ENCODE data around the gene TMEM233.
"Not testable (repeated sequence)": the region's sequence is repeated elsewhere in the genome, so short reads cannot be mapped to it uniquely, and the experiment has no call there.

TMEM233 gene

GRCh38 chr12:119613319-119613936, 19.9 kb downstream of the TMEM233 start:
- DNase-seq: no peak

DNA sequence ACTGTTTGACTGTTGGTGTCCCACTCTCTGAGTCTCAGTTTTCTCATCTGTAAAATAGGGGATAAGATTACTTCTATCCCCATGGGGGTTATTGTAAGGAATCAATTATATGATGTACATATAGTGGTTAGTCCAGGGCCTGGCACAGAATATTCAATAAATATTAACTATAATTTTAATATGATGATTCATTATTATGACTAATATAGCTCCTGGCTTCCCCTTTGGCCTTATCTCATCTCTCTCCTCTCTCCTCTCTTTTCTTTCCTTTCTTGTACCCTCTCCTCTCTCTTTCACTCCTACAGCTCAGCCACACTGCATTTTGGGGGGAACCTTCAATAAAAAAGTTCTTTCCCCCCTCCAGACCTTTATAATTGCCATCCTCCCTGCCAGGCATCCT, 21.1 kb downstream of the TMEM233 start:
- DNase-seq: no peak

DNA sequence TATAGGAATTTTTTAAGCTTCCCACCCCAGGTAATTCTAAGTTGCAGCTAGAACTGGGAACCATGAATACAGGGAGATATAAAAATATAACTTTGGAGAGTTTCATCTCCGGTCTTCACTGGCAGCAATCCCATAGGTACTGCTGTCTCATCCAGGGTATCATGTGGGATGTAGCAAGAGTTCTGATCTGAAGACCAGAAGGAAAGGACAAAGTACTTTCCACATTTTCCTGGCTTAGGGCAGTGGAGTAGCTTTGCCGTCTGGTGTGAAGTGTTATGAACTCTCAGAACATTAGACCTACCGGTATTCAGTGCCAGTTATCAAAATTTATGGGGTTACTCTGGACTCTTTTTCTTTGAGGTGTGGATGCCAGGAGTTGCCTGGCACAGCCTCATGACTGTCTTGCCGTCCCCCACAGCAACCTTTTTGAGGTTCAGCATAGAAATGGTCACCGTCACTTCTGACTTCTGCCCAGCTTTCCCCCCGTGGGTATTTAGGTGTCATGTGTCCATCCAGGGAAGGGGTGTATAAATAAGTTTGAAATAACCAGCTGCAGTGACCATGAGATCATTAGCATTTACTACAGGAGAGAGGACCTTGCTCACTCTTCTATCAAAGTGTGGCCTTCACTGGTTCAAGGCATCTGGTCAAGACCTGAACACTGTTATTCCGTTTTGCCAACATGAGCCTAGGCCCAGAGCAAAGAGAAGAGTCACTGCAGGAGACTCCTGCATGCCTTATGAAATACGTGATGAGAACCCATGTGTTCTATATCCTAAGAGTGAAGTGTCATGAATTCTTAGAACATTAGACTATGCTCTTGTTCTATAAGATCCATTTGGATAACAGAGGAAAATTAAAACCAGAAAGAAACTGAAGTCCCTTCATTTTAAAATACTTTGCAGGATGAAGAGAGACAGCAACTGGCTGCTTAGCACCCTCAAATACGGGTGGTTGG, 22.2 kb downstream of the TMEM233 start:
- no peak for DNase-seq

DNA sequence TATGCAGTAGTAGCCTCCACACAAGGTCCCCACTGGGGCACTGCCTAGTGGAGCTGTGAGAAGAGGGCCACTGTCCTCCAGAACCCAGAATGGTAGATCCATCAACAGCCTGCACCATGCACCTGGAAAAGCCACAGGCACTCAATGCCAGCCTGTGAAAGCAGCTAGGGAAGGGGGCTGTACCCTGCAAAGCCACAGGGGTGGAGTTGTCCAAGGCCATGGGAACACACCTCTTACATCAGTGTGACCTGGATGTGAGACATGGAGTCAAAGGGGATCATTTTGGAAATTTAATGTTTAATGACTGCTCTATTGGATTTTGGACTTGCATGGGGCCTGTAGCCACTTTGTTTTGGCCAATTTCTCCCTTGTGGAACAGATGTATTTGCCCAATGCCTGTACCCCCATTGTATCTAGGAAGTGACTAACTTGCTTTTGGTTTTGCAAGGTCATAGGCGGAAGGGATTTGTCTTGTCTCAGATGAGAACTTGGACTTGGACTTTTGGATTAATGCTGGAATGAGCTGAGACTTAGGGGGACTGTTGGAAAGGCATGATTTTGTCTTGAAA, 24.8 kb downstream of the TMEM233 start:
- not testable (repeated sequence) for DNase-seq

GRCh38 chr12:119620490-119620889, 26.9 kb downstream of the TMEM233 start:
- DNase-seq: no peak

DNA sequence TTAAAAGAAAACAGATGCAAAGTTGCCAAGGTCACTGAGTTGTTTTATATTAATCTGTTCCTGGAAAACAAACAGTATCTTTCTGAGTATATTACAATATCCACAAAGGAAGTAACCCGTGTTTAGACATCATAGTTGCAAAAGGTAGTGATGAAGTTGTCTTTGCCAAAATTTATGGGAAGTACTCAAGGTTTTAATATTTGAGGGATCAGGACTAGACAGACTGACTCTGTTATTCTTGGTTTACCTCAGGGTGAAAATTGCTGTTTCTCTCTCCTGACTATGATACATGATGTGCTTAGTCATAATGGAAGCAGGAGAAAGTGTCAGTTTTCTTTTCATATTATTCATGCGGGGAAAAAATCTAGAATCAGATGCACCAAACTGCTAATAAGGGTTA, 28.3 kb downstream of the TMEM233 start:
- no peak for DNase-seq

DNA sequence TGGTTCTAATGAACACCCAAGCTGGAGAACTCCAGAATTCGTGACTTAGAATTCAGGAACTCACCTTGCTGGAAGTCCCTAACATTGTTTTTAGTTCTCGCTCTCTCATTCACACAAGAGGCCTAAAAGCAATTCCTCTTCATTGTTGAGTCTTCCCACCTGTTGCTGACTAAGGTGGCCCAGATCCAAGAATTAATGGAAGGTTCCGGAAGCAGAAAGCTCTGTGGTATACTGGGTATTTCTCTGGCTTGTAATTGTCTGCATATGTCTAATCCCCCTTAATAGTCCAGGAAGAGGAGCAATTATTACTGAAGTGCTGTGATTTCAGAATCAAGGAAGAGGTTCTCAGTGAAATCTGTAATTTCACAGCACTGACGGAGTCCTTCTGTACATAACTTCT, 31.4 kb downstream of the TMEM233 start:
- DNase-seq: no peak

- DNase-seq: no peak
Observed at GRCh38 chr12:119627019-119627643, 33.6 kb downstream of the TMEM233 start.

DNA sequence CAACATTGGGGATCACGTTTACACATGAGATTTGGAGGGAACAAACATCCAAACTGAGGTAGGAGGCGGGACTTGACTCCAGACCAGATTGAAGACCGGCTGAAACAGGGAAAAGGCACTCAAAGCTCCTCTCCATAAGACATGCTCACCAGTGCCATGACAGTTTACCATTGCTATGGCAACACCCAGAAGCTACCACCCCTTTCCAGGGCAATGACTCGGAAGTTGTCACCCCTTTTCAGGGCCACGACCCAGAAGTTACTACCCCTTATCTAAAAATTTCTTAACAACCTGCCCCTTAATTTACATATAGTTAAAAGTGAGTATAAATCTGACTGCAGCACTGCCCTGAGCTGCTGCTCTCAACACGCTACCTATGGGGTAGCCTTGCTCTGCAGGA, 34.1 kb downstream of the TMEM233 start:
- no peak for DNase-seq

GRCh38 chr12:119630223-119630780, 36.7 kb downstream of the TMEM233 start:
- DNase-seq: no peak

DNA sequence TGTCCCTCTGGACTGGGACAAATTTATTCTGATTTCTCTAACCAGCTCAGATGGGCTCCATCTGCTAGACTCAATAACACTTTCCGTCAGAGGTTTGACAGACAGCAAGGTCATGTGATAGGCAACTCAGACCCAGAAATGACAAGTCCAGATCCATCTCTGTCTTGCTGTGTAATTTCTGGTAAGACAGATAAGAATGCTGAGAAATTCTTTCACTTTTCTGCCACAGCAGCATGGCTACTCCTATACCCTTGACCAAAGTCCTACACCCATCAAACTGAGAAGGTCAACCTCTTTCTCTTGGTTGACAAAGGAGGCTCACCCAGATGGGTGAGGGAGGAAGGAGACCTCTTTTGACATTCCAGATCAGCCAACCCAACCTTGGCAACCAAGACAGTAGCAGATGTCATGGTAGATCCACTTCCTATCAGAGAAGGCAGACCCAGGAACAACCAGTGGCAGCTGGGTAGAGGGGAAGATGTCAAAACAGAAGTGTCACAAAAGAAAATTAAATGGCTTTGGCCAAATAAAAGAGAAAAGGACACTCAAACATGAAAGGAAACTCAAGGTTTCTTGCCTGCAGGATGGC, 37.5 kb downstream of the TMEM233 start:
- no peak for DNase-seq

GRCh38 chr12:119631930-119632678, 38.5 kb downstream of the TMEM233 start:
- DNase-seq: no peak

- no peak for DNase-seq
Observed at GRCh38 chr12:119634743-119635142, 41.2 kb downstream of the TMEM233 start.

- no peak for DNase-seq
Observed at GRCh38 chr12:119642986-119643385, 49.4 kb downstream of the TMEM233 start.

DNA sequence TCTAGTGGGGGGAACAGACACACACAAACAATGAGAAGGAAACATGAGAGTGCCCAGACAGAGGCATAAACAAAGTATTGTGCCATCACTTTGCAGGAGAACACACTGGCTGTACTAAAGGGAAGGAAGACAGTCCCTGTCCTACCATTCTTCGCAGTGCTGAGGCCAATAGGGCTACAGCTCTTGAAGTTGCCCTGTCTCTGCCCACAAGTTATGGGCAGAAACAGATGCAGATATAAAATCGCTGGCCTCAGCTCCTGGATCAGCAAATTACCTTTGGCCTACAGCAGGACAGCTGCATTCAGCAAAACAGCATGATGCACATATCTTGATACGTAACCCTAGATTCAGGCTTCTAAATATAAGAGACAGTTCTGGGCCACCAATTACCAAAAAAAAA, 51.4 kb downstream of the TMEM233 start:
- DNase-seq: no peak

DNA sequence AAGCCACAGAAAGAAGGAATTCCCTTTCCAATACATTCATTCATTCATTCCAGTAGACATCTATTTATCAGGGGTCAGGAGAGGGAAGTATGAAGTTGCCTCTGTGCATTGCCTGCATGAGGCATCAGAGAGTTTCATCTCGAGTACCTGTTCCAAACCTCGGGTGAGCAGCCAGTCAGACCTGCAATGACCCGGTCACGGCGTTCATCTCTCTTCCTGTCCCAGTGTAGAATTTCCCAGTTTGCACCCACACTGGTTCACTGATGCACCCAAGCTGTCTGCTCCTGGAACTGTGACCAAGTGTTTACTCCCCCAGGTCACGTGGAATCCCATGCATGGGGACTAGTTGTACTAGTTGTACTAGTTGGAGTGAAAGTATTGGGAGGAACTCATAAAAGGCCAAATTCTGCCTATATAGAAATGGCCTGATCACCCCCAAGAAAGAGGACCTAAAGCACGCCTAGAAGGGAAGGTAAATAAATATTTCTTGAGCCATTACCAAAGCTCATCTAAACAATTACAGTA, 52.0 kb downstream of the TMEM233 start:
- no peak for DNase-seq

DNA sequence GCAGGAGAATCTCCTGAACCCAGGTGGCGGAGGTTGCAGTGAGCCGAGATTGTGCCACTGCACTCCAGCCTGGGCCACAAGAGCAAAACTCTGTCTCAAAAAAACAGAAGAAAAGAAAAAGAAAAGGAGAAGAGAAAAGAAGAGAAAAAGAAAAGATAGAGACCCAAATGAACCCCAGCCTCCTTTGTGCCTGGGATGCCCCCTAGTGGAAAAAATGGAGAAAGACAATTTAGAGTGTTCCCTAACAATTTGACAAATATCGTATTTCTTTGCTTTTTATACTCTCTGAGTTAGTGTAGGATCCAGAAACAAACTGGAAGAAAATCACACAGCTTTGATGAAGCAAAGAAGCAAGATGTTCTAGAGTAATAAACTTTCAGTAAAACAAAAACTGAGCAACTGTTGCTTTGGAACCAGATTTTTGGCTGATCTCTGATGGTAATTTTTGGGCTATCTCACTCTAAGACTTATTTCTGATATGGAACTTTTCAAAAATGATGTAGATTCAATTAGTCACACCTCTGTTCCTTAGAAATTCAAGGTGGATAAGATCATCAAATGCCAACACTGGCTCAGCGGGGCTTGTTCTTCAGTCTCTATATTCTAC, 55.7 kb downstream of the TMEM233 start:
- no peak for DNase-seq

- DNase-seq: no peak
Observed at GRCh38 chr12:119652665-119653064, 59.1 kb downstream of the TMEM233 start.

- not testable (repeated sequence) for DNase-seq
Observed at GRCh38 chr12:119657001-119657400, 63.4 kb downstream of the TMEM233 start.

- DNase-seq: not testable (repeated sequence)
Observed at GRCh38 chr12:119658166-119658565, 64.6 kb downstream of the TMEM233 start.

DNA sequence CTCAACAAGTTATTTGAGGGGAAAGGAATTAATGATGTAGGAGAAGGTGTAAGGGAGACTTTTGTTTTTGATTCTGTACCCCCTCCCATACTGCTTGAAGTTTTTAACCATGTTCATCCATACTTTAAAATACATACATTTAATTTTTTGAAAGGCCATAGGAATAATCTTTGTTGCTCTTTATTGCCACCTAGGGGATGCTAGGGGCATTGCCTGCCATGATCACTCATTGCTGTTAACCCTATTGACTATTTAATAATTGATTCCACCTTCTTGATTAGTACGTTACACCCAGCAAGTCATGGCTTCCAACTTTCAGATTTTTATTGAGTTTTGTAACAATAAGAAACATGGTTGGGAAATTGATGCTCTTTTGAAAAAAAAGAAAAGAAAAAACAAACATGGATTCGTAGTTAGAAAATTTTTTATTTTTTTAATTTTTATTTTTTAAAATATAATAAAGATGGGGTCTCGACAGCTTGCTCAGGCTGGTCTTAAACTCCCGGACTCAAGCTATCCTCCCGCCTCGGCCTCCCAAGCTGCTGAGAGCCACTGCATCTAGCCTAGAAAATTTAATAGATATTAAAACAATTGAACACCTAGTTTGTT, 65.8 kb downstream of the TMEM233 start:
- DNase-seq: no peak
